ENCODE measurements around the gene UBL3.

Gene UBL3

GRCh38 chr13:29849071-29849631 lies 1.3 kb downstream of the UBL3 start:
- TF ChIP-seq TAF1 (IDR thresholded peaks at IDR 0.05; ENCODE audit: low read depth, low read length) (no peak), PAX5 (IDR thresholded peaks at IDR 0.05; ENCODE audit: insufficient read depth, low read length, severe bottlenecking) (no peak), SPI1 (IDR thresholded peaks at IDR 0.05; ENCODE audit: low read depth, low read length) (0 out of 2 replicates have a peak, but pooled peaks have one; percentile 13), POLR2AphosphoS5 (IDR thresholded peaks at IDR 0.05; ENCODE audit: low read depth, low read length) (no peak), POU2F2 (IDR thresholded peaks at IDR 0.05; ENCODE audit: low read depth, low read length) (no peak), POLR2A (IDR thresholded peaks at IDR 0.05; ENCODE audit: low read depth, low read length) (no peak)
- no peak for DNase-seq (ENCODE audit: insufficient read length, low spot score)
- no peak for FAIRE-seq

DNA sequence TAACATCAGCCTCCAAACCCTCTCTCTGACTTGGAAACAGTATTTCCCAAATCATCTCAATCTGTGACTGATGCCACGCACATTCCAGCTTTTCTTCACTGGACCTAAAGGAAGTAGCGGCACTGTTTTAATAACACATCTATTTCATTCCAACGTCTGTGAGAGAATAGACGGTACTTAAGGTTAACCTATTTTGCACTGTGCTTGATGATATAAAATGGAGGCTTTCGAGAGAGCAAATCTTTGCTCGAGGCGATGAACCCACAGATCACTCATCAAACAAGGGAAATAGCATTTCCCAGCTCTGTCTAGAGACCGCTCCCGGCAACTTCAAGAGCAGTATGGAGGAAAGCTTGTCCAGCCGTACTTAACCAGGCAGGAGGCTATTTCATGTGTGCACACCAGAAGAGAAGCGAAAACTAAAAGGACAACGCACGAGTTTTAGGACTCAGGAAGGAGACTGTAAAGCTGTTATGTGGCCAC lies 2.9 kb downstream of the UBL3 start:
- DNase-seq (ENCODE audit: insufficient read length, low spot score) (no peak), FAIRE-seq (peak; percentile 84)
- TF ChIP-seq POLR2AphosphoS5 (IDR thresholded peaks at IDR 0.05; ENCODE audit: low read depth, low read length) (no peak), TAF1 (IDR thresholded peaks at IDR 0.05; ENCODE audit: low read depth, low read length) (no peak), PAX5 (IDR thresholded peaks at IDR 0.05; ENCODE audit: insufficient read depth, low read length, severe bottlenecking) (no peak), POLR2A (IDR thresholded peaks at IDR 0.05; ENCODE audit: low read depth, low read length) (no peak), POU2F2 (IDR thresholded peaks at IDR 0.05; ENCODE audit: low read depth, low read length) (no peak), SPI1 (IDR thresholded peaks at IDR 0.05; ENCODE audit: low read depth, low read length) (no peak)

DNA sequence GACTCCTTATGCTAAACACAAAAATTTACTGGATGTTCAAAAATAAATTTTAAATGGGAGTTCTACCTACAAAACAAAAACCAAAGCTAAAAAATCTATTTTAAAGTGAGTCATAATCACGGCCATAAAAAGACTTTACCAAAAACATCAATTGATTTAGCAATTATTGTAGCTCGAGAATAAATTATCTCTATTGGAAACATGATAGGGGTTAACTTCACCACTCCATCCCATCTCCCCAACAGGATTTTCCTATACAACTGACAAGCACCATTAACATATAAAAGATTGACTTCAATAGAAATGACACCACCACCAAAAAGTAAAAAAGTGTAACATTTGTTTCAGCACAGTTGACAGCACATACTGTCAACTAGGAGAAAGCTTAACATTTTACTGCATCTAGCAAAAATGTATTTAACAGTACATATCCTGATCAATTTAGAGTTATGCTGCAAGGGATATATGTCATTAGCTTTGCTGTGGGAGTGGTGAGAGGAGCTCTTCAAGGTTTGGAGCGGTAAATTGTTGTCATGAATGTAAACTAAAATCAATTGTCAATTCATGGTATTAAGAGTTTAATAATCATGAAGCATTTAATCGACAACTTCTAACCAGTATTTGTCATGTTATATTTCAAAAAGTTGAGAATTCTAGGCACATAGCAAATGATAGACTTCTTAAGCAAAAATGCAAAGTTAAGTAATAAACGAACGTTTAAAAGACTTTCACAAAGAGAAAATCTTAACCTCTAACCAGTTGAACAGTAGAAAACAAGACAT lies 3.8 kb downstream of the UBL3 start:
- DNase-seq (ENCODE audit: insufficient read length, low spot score) (no peak), FAIRE-seq (peak; percentile 57)
- TF ChIP-seq SPI1 (IDR thresholded peaks at IDR 0.05; ENCODE audit: low read depth, low read length), result no peak
- no peak for TF ChIP-seq POU2F2 (IDR thresholded peaks at IDR 0.05; ENCODE audit: low read depth, low read length)
- no peak for TF ChIP-seq POLR2AphosphoS5 (IDR thresholded peaks at IDR 0.05; ENCODE audit: low read depth, low read length)
- no peak for TF ChIP-seq POLR2A (IDR thresholded peaks at IDR 0.05; ENCODE audit: low read depth, low read length)
- no peak for TF ChIP-seq TAF1 (IDR thresholded peaks at IDR 0.05; ENCODE audit: low read depth, low read length)
- TF ChIP-seq PAX5 (IDR thresholded peaks at IDR 0.05; ENCODE audit: insufficient read depth, low read length, severe bottlenecking), result no peak

DNA sequence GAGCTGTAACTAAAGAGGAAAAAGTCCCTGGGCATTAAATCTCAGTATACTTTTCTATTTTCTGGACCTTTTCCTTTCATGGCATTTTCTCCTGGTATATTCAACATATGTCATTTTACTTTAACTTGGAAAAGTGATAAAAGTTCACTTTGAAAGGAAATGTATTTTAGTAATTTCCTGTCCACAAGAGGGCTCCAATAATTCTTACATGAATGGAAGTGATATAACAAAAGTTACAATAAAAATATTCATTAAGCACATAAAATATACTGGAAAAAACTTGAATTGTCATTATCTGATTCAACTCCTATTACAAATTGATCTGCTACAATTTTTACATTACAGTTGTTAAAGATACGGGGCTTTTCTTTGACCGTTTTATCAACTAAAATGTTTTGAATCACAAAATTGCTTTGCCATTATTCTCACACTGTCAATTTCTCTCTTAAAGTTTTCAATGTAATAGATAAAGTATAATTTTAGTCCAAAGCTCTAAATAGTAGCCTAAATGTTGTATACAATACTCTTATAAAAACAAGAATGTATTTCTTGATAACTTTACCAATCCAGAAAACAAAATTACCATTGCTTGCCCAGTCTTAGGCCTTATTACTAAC lies 4.9 kb downstream of the UBL3 start:
- FAIRE-seq (no peak), DNase-seq (ENCODE audit: insufficient read length, low spot score) (no peak)
- TF ChIP-seq TAF1 (IDR thresholded peaks at IDR 0.05; ENCODE audit: low read depth, low read length) (no peak), POLR2A (IDR thresholded peaks at IDR 0.05; ENCODE audit: low read depth, low read length) (no peak), POLR2AphosphoS5 (IDR thresholded peaks at IDR 0.05; ENCODE audit: low read depth, low read length) (no peak), SPI1 (IDR thresholded peaks at IDR 0.05; ENCODE audit: low read depth, low read length) (no peak), POU2F2 (IDR thresholded peaks at IDR 0.05; ENCODE audit: low read depth, low read length) (no peak), PAX5 (IDR thresholded peaks at IDR 0.05; ENCODE audit: insufficient read depth, low read length, severe bottlenecking) (no peak)

DNA sequence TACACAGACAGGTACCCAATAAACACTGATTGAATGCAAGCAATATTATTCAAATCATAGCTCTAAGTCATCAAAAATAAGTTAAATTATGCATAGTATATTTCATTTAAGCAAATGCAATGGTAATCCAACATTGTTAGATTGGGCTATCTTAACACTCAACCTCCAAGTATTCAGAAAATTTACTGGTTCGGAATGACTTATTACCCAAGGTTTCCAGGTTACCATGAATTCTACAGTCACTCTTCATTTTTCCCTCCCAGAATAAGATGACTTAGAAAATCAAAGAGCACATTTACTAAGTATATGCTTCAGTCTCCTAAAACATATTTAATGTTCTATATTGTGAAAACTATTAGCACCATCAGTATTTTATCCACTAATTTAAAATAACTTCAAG lies 6.0 kb downstream of the UBL3 start:
- TF ChIP-seq POLR2A (IDR thresholded peaks at IDR 0.05; ENCODE audit: low read depth, low read length), result no peak
- no peak for TF ChIP-seq POLR2AphosphoS5 (IDR thresholded peaks at IDR 0.05; ENCODE audit: low read depth, low read length)
- TF ChIP-seq TAF1 (IDR thresholded peaks at IDR 0.05; ENCODE audit: low read depth, low read length), result no peak
- no peak for TF ChIP-seq POU2F2 (IDR thresholded peaks at IDR 0.05; ENCODE audit: low read depth, low read length)
- TF ChIP-seq SPI1 (IDR thresholded peaks at IDR 0.05; ENCODE audit: low read depth, low read length), result no peak
- no peak for TF ChIP-seq PAX5 (IDR thresholded peaks at IDR 0.05; ENCODE audit: insufficient read depth, low read length, severe bottlenecking)
- FAIRE-seq, result no peak
- DNase-seq (ENCODE audit: insufficient read length, low spot score), result no peak

- FAIRE-seq, result no peak
- TF ChIP-seq POLR2A (IDR thresholded peaks at IDR 0.05; ENCODE audit: low read depth, low read length), result no peak
- no peak for TF ChIP-seq POLR2AphosphoS5 (IDR thresholded peaks at IDR 0.05; ENCODE audit: low read depth, low read length)
- TF ChIP-seq POU2F2 (IDR thresholded peaks at IDR 0.05; ENCODE audit: low read depth, low read length), result no peak
- no peak for TF ChIP-seq SPI1 (IDR thresholded peaks at IDR 0.05; ENCODE audit: low read depth, low read length)
- TF ChIP-seq PAX5 (IDR thresholded peaks at IDR 0.05; ENCODE audit: insufficient read depth, low read length, severe bottlenecking), result no peak
- no peak for TF ChIP-seq TAF1 (IDR thresholded peaks at IDR 0.05; ENCODE audit: low read depth, low read length)
- DNase-seq (ENCODE audit: insufficient read length, low spot score), result no peak
Measured at GRCh38 chr13:29840585-29840984, 9.8 kb downstream of the UBL3 start.

GRCh38 chr13:29835280-29836061 lies 14.9 kb downstream of the UBL3 start:
- no peak for FAIRE-seq
- TF ChIP-seq POLR2A (IDR thresholded peaks at IDR 0.05; ENCODE audit: low read depth, low read length) (no peak), SPI1 (IDR thresholded peaks at IDR 0.05; ENCODE audit: low read depth, low read length) (peak; percentile 82), POLR2AphosphoS5 (IDR thresholded peaks at IDR 0.05; ENCODE audit: low read depth, low read length) (no peak), PAX5 (IDR thresholded peaks at IDR 0.05; ENCODE audit: insufficient read depth, low read length, severe bottlenecking) (no peak)
- no peak for DNase-seq (ENCODE audit: insufficient read length, low spot score)

- DNase-seq (ENCODE audit: insufficient read length, low spot score) (no peak), FAIRE-seq (no peak)
- TF ChIP-seq POU2F2 (IDR thresholded peaks at IDR 0.05; ENCODE audit: low read depth, low read length) (no peak), PAX5 (IDR thresholded peaks at IDR 0.05; ENCODE audit: insufficient read depth, low read length, severe bottlenecking) (no peak), SPI1 (IDR thresholded peaks at IDR 0.05; ENCODE audit: low read depth, low read length) (no peak), POLR2A (IDR thresholded peaks at IDR 0.05; ENCODE audit: low read depth, low read length) (no peak), TAF1 (IDR thresholded peaks at IDR 0.05; ENCODE audit: low read depth, low read length) (no peak), POLR2AphosphoS5 (IDR thresholded peaks at IDR 0.05; ENCODE audit: low read depth, low read length) (no peak)
Measured at GRCh38 chr13:29832761-29833298, 17.6 kb downstream of the UBL3 start.

Data from GM12891 (cell line).